T-helper 1 cell treated with Interleukin-12 subunit alpha and Interleukin-12 subunit beta and Interleukin-4 antibody, amounts not matched to agents 30 ng/mL and 1 ng/mL, for 36 hours (primary cell): ENCODE results near the gene PXDC1. TPM values are rescaled to one million over a fixed set of nuclear protein-coding genes. Genes with fewer than 3 reads are reported as not detected.

Source experiments
- intact Hi-C: fragments of 100-400 bp; cut with micrococcal nuclease; formaldehyde crosslinking; loops from one replicate; pipeline ENCODE4 v1.15.1; 2024
- total RNA-seq: library from RNA; stranded (reverse); gene quantifications from 2 replicates; pipeline ENCODE4 v1.2.3, GENCODE V29; 2022

PXDC1 gene, protein sequence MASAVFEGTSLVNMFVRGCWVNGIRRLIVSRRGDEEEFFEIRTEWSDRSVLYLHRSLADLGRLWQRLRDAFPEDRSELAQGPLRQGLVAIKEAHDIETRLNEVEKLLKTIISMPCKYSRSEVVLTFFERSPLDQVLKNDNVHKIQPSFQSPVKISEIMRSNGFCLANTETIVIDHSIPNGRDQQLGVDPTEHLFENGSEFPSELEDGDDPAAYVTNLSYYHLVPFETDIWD
- total RNA-seq: 0.25 and 0.32 TPM in 2 replicates

DNA sequence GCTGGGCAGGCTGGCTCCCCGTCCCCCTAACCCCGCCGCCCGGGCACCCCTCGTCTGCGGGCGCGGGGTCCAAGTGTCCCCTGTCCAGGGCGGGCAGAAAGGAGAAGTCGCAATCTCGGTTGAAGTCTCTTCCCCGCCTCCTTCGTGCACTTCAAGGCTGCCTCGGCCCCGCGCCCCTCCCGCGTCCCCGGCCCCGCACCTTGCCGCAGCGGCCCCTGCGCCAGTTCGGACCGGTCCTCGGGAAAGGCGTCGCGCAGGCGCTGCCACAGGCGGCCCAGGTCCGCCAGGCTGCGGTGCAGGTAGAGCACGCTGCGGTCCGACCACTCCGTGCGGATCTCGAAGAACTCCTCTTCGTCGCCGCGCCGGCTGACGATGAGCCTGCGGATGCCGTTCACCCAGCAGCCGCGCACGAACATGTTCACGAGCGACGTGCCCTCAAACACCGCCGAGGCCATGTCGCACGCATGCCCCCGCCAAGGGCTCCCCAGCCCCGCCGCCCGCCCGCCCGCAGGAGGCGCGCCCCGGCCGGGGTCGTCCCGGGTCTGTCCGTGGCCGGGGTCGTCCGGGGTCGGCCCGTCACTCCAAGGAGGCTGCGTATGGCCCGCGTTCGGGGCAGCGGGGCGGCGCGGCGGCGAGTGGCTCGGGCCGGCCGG lies at the start of gene PXDC1:
Gene PXDC1 (minus strand): TSS at position 637 of the 653 bp plus-strand sequence. CDS start 182 bp downstream, at position 455.
- intact Hi-C loops: loop anchor here (1.0 kb wide), 1 partner anchor 9 kb away; no protein-coding TSS in a partner anchor

DNA sequence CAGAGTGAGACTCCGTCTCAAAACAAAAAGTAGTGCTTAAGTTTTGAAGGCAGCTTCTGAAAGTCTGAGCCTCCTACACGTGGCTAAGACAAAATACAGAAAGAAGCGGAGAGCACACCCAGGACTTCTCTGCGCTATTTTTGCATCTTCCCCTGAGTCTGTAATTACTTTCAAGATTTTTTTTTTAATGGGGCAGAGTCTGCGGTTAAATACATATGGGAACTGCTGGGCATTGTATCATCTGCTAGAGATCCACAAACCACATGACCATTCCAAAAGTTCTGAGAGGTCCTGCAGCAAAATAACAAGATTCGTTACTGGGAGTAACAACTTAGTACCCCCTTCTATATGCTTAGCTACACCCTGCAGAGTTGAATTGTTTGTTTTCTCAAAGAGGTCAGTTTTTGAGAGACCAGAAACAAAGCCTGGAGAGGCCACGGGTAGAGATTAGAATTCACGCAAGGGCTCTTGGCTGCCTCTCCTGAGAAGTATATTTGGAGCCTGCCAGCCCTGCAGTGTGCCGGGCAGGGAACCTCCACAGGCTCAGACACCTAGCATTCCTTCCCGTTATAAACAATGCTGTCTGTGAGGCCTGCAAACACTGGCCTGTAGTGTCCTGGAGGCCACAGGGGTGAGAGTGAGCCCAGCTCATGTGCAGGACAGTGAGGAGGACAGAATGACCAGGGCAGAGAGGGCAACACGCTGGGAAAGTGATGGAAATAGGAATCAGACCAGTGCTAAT lies 49.5 kb upstream of the PXDC1 start:
- intact Hi-C loops: no loop called here

DNA sequence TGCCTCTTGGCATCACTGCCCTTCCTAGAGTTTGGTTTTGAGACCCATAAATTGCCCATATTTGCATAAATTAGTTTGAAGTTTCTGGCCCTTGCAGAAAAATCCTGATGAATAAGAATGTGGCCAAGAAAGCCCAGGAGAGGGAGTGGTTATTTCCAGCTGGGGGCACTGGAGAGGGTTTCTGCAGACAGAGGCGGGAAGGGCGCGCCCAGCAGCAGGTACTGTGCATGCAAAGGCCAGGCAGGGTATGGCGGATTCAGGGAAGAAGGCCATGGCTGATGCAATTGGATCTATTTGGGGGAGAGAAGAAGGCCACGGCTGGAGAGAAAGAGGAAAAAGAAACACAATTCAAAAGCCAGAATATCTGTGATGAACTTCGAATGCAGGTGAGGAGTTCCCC lies 48.2 kb upstream of the PXDC1 start:
- intact Hi-C loops: no loop called here

DNA sequence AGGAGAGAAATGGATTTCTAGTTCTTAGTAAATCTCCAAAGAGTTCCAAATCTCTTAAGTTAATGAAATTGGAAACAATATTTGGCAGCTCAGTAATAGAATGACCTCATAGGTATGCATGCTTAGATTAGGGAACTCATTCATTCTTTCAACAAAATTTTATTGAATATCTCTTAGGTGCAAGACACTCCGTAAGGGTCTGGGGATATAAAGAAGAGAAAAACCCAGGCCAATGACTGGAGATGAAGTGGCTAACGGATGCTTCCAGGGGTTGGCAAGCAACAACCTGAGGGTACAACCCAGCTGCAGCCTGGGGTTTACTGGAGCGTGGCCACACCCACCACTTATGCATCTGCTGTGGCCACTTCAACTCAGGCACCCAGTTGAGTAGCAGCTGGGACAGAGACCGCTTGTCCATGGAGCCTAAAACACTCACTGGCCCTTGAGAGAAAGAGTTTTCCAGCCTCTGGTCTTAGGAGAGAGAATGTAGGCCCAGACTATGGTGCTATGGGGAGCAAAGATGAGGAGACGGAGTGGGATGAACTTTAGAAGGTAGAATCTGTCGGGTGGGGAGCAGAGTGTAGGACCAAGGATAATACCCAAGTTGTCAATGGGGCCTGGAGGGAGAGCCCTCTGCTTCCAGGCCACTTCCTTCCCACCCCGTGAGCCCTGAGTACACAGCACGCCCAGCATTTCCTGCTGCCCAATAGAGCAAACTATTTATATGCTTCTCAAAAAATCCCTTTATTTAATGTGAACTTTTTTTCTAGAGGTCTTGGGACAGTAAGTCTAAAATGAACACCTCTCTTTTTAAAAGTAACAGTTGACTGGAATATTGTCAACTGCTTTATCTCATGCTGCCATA lies 46.8 kb upstream of the PXDC1 start:
- intact Hi-C loops: no loop called here

DNA sequence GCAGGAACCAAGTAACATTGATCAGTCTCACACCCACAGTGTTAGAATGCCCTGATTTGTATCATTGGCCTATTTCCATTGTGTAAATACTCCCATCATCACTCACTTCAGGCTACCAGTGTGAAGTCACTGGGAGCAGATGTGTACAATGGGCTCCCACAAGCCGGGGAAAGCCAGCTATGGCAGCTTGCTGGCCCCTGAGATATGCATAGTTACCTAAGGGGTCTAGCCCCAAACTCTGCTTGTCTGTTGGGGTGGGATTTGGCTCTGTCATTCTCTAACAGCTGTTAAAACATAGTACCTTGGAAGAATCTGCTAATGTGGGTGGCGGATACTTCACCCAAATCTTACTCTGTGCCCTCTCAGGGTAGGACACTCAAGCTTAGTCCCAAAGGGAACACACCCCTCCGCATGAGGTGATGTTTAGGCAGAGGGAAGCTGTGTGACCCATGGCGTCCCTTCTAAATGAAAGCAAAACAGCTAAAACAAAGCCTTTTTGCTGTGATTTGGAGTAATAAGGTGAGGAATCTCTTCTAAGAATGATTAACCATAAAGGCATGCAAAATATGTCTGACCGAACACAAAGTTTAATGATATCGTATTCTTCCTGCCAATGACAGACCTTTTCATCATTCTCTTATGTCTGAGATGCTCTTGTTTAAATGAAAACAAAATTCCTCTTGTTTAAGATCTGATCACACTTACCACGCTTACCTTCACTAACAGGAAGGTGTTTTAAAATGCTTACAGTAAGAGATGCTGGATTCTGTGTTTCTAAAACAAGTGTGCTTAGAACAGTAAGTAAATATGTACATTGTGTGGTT lies 45.9 kb upstream of the PXDC1 start:
- intact Hi-C loops: no loop called here

DNA sequence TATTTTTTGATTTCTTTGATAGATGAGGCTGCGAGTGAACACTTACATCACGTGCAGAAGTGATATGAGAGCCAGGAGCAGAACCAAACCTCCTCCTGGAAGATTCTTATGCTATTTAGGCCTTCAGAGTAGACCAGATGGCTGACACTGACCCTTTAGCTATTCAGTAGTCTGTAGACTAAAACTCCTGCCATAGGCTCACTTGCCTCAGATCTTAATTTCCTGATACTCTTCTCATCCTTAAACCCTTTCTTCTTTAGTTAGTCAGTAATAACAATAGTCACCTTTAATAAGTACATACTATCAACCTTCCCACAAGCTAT lies 45.2 kb upstream of the PXDC1 start:
- intact Hi-C loops: no loop called here

DNA sequence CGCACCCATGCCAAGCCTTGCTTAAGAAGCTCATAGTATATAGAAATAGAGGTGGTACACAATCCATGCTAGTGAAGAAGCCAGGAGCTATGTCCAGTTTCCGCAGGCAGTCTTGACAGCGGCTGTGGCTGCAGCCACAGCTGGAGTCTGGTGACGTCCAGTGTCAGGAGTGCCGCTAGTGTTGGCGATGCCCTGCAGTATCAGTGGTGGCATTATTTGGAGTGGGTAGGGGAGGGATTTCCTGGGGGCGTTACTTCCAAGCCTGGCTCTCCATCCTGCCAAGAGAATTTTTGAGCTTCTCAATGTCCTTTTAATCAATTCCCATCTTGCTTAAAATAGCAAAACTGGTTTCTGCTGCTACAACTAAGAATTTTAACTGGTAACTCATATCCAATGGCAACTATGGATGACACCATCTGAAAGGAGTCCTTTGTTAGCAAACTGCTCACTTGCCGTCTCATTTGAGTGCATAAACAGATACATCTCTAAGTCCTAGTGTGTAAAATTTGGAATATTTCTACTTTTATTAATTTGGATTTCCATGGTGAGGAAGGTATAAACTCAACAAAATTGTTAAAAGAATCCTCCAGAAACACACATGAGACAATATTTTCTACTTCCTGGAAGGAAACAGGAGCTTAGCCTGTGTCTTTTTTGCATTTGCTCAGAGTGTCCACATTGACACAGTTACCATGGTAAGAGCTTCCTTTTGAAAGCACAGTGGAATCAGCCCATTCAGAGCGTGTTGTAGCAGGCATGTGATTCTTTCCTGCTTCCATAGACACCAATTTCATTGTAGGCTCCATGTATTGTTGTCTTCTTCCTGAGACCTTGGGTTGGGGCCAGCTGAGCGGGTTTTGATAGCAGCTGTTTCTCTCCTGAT lies 44.6 kb upstream of the PXDC1 start:
- intact Hi-C loops: no loop called here

DNA sequence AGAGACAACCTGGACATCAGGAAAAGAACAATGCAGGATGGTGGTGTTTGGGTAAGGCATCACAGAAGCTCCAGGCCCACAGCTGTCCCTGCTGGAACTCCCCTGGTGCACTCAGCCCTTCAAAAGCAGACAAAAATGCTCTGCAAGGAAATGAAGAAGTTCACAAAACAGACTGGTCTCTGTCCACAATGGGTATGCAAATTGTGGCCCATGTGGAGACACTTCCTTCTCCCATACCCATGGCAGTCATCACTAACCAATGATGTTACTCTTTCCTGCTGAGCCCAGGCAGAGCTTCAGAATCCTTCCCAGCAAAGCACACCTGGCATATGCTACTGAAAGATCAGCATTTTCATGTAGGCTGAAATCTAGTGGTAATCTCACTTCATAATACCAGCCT lies 42.6 kb upstream of the PXDC1 start:
- intact Hi-C loops: no loop called here

DNA sequence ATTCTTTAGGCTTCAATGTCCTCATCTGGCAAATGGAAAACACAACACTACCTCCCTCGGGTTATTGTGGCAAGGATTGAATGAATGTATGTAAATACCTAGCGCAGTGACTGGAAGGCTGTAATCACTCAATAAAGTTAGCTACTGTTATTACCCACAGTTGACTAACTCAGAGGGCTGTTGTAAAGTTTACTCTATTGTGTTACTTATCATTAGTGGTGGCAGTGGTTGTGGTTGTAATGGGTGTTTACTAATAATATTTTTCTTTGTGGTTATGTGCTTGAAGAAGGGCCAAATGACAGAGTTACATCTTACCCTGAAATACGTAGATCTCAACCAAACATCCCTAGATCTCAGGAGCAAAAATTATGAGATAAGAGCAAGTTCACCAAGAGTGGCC lies 42.0 kb upstream of the PXDC1 start:
- intact Hi-C loops: no loop called here

DNA sequence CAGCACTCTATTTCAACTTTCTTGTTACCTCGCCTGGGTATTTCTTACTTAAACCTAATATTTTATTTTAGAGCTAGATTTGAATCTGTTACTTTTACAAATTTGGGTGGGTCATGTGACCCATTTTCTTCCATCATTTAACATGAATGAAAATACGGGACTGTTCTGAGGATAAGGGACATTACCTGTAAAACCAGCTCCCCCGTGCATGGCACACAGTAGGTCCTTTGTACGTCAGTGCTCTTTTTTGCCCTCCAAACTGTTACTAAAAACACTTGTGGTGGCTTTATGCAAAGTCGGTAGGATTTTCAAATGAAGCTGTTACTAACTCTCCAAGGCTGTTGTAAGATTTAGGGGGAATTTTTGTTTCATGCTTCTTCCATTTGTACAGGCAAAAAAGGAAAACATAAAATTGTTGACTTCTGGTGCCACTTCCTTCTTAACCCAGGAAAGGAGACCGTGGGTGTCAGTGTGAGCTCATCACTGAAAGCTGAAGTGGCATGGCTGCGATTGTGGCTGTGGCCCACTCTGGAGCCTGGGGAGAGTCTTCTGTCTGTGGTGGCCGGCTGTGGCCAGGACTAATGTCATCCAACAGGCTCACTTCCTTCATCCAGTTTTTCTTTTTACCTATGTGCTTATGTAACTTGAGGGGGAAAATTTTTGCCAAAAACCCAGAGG lies 40.2 kb upstream of the PXDC1 start:
- intact Hi-C loops: no loop called here

DNA sequence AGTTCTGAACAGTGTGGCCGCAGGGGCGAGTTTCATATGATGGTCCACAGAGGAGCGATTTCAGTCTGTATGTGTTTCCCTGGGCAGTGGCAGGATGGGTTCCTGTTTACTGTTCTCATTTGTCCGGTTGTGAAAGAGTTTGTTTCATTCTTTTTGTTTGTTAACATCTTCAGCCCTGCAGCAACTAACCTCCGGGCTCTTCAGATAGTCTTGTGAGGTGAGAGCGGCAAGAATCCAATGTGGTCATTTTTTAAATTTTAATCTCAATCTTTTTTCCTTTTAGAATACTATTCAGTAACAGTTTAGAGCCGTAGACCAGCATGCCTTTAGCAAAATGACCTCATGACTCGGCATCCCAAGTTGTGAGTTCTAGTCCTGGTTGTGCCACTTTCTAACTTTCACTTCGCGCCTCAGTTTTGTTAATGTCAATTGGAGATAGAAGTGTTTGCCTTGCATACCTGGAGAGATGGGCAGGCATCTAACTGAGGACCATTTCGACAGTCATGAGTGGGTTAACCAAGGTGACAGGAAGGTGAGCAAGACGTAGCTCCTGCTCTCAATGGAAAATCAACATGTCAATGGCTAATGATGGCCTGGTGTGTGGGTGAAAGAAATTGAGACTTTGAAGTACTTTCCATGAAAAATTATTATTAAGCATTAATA lies 38.5 kb upstream of the PXDC1 start:
- intact Hi-C loops: no loop called here

DNA sequence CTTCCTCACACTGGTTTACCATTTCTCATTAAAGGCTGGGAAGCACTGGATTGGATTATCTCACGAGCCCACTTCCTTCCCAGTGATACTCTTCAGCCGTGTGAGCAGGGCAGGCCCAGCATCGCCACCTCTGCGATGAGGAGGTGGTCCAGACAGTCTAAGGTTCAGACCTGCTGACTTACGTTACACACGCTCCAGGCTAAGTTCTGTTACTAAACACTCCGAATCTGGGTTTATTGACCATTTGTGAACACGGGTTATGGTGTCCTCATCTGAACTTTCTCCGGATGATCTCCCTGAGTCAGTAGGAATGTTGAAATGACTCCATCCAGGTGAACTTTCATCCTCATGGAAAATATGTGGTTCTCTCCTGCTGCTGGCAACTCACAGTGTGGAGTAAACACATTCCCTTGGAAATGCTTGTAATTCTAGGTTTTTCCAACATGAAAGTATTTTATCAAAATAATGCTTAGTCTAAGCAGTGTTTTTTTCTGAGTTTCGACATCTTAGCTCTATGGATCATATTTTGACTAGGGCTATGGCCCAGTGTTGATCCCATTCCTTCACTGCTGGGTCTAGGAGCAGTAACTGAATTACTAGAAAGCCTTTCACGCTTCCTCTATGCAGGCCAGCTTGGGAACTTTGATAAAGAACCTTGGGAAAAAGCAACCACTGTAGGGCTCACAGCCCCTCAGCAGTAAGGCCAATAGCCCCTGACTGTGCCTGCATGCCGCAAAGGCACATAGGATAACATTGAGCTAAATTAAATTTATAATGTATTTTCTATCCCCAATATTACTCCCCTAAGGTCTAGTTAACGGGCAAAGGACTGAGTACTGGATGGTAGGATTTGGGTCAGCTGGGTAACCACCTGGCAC lies 37.7 kb upstream of the PXDC1 start:
- intact Hi-C loops: no loop called here

DNA sequence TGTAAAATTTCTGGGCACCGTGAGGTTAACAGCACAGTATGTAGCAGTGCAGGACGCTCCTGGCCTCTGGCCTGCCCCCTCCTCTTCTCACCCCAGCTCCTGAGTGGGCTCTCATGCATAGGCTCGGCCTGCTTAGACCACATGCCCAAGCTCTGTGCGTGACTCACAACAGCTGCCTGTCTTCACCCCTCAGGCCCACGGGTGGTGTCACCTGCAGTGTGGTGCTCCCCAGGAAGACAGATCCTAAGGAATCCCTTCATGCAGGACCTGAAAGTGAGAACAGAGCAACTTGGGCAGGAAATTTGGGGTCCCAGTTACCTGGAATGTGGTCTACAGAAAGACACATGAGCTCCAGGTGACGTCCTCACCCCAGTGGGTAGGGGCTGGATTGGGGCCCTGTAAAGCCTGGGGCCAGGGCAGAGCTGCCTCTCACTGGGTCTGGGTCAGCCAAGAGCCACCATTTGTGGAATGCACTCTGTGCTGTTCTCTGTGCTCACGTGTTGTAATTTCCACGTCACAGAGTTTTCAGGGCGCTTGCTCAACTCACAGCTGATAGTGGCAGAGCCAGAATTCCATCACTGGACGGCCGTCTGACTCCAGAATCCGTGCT lies 37.0 kb upstream of the PXDC1 start:
- intact Hi-C loops: no loop called here

DNA sequence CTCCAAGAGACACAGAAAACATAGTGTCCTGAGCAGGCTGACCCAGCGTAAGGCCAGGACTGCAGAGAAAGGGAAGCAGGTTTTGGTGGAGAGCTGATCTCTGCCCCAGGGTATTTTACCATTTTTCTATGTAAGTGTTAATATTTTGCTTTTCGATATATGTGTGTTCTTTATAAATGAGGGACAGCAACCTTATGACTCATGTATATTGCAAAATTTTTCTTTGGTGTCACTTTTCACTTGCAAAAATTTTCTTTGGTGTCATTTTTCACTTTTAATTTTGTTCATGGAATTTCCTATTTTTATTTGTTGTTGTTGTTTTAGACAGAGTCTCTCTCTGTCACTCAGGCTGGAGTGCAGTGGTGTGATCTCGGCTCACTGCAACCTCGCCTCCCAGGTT lies 34.6 kb upstream of the PXDC1 start:
- intact Hi-C loops: no loop called here

DNA sequence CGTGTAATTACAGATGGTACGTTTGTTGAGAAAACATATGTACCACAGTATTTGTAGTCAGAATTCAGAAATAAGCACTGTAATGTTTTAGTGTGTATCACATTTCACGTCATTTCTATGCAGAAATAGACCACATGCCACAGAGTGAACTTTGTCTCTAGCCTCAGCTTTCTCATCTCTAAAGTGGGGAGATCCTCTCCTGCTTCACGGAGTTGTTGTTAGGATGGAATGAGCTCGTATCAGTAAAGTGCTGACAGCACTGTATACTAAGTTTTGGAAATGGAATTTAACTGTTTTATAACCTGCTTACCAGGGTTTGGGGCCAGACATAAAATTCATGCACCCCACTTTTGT lies 34.2 kb upstream of the PXDC1 start:
- intact Hi-C loops: no loop called here

DNA sequence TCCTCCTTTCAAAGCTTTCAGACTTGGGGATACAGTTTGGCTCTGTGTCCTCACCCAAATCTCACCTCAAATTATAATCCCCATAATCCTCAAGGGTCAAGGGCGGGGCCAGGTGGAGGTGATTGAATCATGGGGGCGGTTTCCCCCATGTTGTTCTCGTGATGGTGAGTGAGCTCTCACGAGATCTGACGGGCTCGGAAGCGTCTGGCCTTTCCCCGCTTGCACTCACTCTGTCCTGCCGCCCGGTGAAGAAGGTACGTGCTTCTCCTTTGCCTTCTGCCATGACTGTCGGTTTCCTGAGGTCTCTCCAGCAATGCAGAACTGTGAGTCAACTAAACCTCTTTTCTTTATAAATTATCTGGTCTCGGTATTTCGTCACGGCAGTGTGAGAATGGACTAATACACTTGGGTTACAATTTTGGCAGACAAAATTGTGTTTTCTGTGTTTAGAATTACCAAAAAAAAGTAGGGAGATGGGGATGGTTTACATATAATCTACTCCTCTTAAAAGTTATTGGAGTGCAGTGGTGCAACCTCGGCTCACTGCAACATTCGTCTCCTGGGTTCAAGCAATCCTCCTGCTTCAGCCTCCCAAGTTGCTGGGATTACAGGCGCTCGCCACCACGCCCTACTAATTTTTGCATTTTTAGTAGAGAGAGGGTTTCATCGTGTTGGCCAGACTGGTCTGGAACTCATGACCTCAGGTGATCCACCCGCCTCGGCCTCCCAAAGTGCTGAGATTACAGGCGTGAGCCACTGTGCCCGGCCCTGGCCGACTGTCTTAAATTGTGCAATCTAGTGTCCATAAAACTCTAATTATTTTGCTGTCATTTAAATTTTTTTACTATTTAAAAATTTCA lies 33.6 kb upstream of the PXDC1 start:
- intact Hi-C loops: no loop called here
